Measurements from ENCODE around the gene TMED1. TPM values are rescaled to one million over a fixed set of nuclear protein-coding genes. Genes with fewer than 3 reads are reported as not detected.

The TMED1 gene
- polyA plus RNA-seq, 2 of the 4 experiments (the other 2 are of a cell fraction): 29.9 to 37.0 TPM

DNA sequence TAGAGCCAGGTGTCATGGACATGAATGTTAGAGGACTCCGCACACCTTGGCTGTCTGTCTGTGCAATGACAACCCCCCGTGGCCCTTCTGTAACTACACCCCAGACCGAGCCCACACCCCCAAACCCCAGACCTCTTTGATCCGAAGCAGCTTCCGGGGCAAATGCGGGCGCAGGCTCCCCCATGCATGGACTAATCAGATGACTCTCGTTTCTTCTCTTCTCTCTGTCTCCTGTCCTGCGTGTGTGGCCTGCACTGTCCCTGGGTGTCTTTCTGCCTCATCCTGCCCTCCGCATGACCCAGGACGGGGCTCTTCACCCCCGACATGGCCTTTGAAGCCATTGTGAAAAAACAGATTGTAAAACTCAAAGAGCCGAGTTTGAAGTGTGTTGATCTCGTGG lies 38.9 kb downstream of the TMED1 start:
- FAIRE-seq (no peak), DNase-seq (ENCODE audit: low read depth in 1 of 2, low spot score in 1 of 2) (no peak), ATAC-seq (no peak)
- Histone ChIP-seq H3K4me3 (no peak overlapping the region), H3K27ac (no peak overlapping the region), H3K4me1 (no peaks in the 10 kb centered on the region), H3K9me3 (no peaks in the 10 kb centered on the region), H3K4me2 (no peak overlapping the region)
- ChIA-PET POLR2A (no interaction called here), CTCF (interaction anchor here (1.3 to 1.6 kb wide), 3 partner anchors 9 to 67 kb away, joined by 3 read pairs; no protein-coding TSS in a partner anchor)
- TF ChIP-seq NFE2L2 (conservative IDR thresholded peaks at IDR 0.05; ENCODE audit: low read length) (no peak), ZNF302 (CRISPR knock-in tag; IDR thresholded peaks at IDR 0.05) (no peak)
- TF ChIP-seq, protein P1, sequence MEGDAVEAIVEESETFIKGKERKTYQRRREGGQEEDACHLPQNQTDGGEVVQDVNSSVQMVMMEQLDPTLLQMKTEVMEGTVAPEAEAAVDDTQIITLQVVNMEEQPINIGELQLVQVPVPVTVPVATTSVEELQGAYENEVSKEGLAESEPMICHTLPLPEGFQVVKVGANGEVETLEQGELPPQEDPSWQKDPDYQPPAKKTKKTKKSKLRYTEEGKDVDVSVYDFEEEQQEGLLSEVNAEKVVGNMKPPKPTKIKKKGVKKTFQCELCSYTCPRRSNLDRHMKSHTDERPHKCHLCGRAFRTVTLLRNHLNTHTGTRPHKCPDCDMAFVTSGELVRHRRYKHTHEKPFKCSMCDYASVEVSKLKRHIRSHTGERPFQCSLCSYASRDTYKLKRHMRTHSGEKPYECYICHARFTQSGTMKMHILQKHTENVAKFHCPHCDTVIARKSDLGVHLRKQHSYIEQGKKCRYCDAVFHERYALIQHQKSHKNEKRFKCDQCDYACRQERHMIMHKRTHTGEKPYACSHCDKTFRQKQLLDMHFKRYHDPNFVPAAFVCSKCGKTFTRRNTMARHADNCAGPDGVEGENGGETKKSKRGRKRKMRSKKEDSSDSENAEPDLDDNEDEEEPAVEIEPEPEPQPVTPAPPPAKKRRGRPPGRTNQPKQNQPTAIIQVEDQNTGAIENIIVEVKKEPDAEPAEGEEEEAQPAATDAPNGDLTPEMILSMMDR (IDR thresholded peaks at IDR 0.05): no peak
- 94% methylated on average over 14 of the region's 14 CpGs for WGBS (ENCODE audit: missing lambda C conversion rate)

DNA sequence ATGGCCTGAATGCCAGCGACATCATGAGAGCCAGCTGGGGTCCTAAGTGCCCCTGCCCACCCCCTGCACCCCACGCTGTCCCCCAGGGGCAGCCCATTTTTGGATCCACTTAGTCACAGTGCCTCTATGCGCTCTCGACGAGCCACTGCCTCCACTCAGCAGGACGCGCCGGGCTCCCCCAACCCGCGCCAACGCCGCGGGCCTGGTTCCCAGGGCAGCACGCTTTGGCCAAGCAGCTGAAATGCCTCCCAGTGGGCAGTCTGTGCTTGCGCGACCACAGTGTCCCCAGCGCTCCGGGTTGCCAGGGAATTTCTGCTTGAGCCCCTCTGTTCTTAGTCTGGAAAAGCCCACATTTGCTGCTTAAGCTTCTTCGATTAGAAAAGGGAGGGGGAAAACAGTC lies 39.4 kb downstream of the TMED1 start:
- WGBS (ENCODE audit: missing lambda C conversion rate): 95% methylated on average over 15 of the region's 19 CpGs
- no peak overlapping the region for H3K4me2 ChIP-seq
- CTCF ChIA-PET: interaction anchor here (1.3 to 1.6 kb wide), 3 partner anchors 9 to 68 kb away, joined by 3 read pairs; no protein-coding TSS in a partner anchor
- no peak overlapping the region for H3K4me3 ChIP-seq
- DNase-seq (ENCODE audit: low read depth in 1 of 2, low spot score in 1 of 2) (no peak), ATAC-seq (no peak), FAIRE-seq (no peak)
- H3K27ac ChIP-seq: no peak overlapping the region
- TF ChIP-seq RFX5 (IDR thresholded peaks at IDR 0.05) (no peak), CBX8 (IDR thresholded peaks at IDR 0.05) (no peak), KDM5A (IDR thresholded peaks at IDR 0.05) (no peak)
- TF ChIP-seq, protein P2, sequence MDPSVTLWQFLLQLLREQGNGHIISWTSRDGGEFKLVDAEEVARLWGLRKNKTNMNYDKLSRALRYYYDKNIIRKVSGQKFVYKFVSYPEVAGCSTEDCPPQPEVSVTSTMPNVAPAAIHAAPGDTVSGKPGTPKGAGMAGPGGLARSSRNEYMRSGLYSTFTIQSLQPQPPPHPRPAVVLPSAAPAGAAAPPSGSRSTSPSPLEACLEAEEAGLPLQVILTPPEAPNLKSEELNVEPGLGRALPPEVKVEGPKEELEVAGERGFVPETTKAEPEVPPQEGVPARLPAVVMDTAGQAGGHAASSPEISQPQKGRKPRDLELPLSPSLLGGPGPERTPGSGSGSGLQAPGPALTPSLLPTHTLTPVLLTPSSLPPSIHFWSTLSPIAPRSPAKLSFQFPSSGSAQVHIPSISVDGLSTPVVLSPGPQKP (IDR thresholded peaks at IDR 0.05; ENCODE audit: low read depth, low read length): no peak
- POLR2A ChIA-PET: no interaction called here
- H3K9me3 ChIP-seq: no peaks in the 10 kb centered on the region
- no peaks in the 10 kb centered on the region for H3K4me1 ChIP-seq

GRCh38 chr19:10789866-10790265 lies 46.1 kb downstream of the TMED1 start:
- no peak for FAIRE-seq
- CTCF ChIA-PET: interaction anchor here (1.6 kb wide), 1 partner anchor 39 kb away, joined by 6 read pairs; no protein-coding TSS in a partner anchor
- Histone ChIP-seq H3K4me1 (no peaks in the 10 kb centered on the region), H3K4me2 (no peak overlapping the region), H3K27ac (no peak overlapping the region), H3K9me3 (no peaks in the 10 kb centered on the region), H3K4me3 (no peak overlapping the region)
- 96% methylated on average over 10 of the region's 10 CpGs for WGBS (ENCODE audit: missing lambda C conversion rate)
- no peak for TF ChIP-seq HEYL (CRISPR knock-in tag; IDR thresholded peaks at IDR 0.05)
- no peak for TF ChIP-seq ZC3H11A (IDR thresholded peaks at IDR 0.05)
- TF ChIP-seq, protein P3, sequence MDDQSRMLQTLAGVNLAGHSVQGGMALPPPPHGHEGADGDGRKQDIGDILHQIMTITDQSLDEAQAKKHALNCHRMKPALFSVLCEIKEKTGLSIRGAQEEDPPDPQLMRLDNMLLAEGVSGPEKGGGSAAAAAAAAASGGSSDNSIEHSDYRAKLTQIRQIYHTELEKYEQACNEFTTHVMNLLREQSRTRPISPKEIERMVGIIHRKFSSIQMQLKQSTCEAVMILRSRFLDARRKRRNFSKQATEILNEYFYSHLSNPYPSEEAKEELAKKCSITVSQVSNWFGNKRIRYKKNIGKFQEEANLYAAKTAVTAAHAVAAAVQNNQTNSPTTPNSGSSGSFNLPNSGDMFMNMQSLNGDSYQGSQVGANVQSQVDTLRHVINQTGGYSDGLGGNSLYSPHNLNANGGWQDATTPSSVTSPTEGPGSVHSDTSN (IDR thresholded peaks at IDR 0.05): no peak
- TF ChIP-seq ZFP36 (IDR thresholded peaks at IDR 0.05; ENCODE audit: borderline replicate concordance, partially characterized antibody): no peak
- TF ChIP-seq, protein P1 (IDR thresholded peaks at IDR 0.05): no peak
- TF ChIP-seq, protein P4, sequence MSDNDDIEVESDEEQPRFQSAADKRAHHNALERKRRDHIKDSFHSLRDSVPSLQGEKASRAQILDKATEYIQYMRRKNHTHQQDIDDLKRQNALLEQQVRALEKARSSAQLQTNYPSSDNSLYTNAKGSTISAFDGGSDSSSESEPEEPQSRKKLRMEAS (IDR thresholded peaks at IDR 0.05): no peak
- TF ChIP-seq CHD4 (IDR thresholded peaks at IDR 0.05; ENCODE audit: borderline replicate concordance): no peak
- no peak for TF ChIP-seq MYC (IDR thresholded peaks at IDR 0.05; ENCODE audit: borderline replicate concordance, low read length)
- TF ChIP-seq HOXB5 (CRISPR knock-in tag; IDR thresholded peaks at IDR 0.05): no peak
- no peak for TF ChIP-seq RFX5 (IDR thresholded peaks at IDR 0.05)
- TF ChIP-seq NR3C1 (IDR thresholded peaks at IDR 0.05): no peak
- no peak for TF ChIP-seq HMGXB4 (CRISPR knock-in tag; IDR thresholded peaks at IDR 0.05; ENCODE audit: borderline replicate concordance)
- TF ChIP-seq MAZ (IDR thresholded peaks at IDR 0.05; ENCODE audit: borderline replicate concordance, low read depth, low read length): no peak
- no peak for TF ChIP-seq CEBPB (IDR thresholded peaks at IDR 0.05)
- POLR2A ChIA-PET: no interaction called here
- no peak for ATAC-seq
- no peak for DNase-seq (ENCODE audit: low read depth in 1 of 2, low spot score in 1 of 2)

Measured in A549 (cell line).